ENCODE measurements around the gene PLA2G6. TPM values are rescaled to one million over a fixed set of nuclear protein-coding genes. Genes with fewer than 3 reads are reported as not detected.

PLA2G6 gene
- total and polyA plus RNA-seq, 2 of the 13 experiments (the other 11 are each of a cell fraction or from before 2014, with no cell fraction given), result 4.8 to 11.5 TPM

- 0 out of 2 replicates have a peak overlapping the region, but pooled peaks have one; percentile 8 for H3K9ac ChIP-seq (ENCODE audit: insufficient read depth, low read depth, low read length)
- 63% methylated on average over 13 of the region's 13 CpGs for WGBS (ENCODE audit: low lambda C conversion rate)
- H3K4me2 ChIP-seq (ENCODE audit: low read depth, low read length), result peak overlapping the region; percentile 24; the same call in 1 of the 2 replicates
- H3K4me3 ChIP-seq (replicated peaks in 1 of 3; ENCODE audit: insufficient read depth in 1 of 3, low read depth in 2 of 3, low read length in 3 of 3), result no peak overlapping the region
- no peaks in the 10 kb centered on the region for H3K27me3 ChIP-seq (ENCODE audit: control insufficient read depth in 1 of 2, insufficient read depth in 2 of 2, low read length in 2 of 2)
- H3K79me2 ChIP-seq (ENCODE audit: insufficient read depth, low read length), result peaks cover 2% of the 10 kb centered on the region
- BruUV-seq (replicated peaks), result no TSS peak
- intact Hi-C loops (cut with micrococcal nuclease; ENCODE audit: unreplicated experiment), result no loop called here
- DNase-seq (ENCODE audit: low spot score), result no peak
- no peaks in the 10 kb centered on the region for H4K20me1 ChIP-seq (ENCODE audit: insufficient read depth, low read length)
- ATAC-seq, result no peak
- in situ Hi-C loops (cut with HindIII; ENCODE audit: extremely low pct_ligation_motif_present, low pct_unique_long_range_greater_than_20kb), result no loop called here
- no peak overlapping the region for H3K27ac ChIP-seq (ENCODE audit: extremely low read length, insufficient read depth, low read length)
- ChIA-PET CTCF (ENCODE audit: low intra/inter-chr PET ratio, low total read pairs) (no interaction called here), POLR2A (interaction anchor here (0.5 to 3.6 kb wide), 5 partner anchors 11 to 107 kb away, joined by 3 to 46 read pairs (median 9); partner anchors contain the start of genes BAIAP2L2, MAFF, PLA2G6 and TMEM184B)
- H3K4me1 ChIP-seq (ENCODE audit: insufficient read depth, low read length), result peaks cover 39% of the 10 kb centered on the region
- no peak for FAIRE-seq
- no peaks in the 10 kb centered on the region; a peak in 1 of 5 replicates for H3K36me3 ChIP-seq (replicated peaks in 1 of 2; ENCODE audit: control insufficient read depth in 1 of 2, insufficient read depth in 2 of 2, low read length in 2 of 2)
- H3K9me3 ChIP-seq (ENCODE audit: low read length), result no peaks in the 10 kb centered on the region
- H2AFZ ChIP-seq (ENCODE audit: low read length), result no peak overlapping the region
- peak; percentile 42; the same call in 1 of the 2 replicates for TF ChIP-seq FOXA3 (CRISPR knock-in tag; IDR thresholded peaks at IDR 0.05)
- TF ChIP-seq ZNF83 (CRISPR knock-in tag; IDR thresholded peaks at IDR 0.05; ENCODE audit: borderline replicate concordance), result no peak
- TF ChIP-seq TOE1 (CRISPR knock-in tag; IDR thresholded peaks at IDR 0.05), result no peak
- no peak for TF ChIP-seq FOXP1 (IDR thresholded peaks at IDR 0.05)
- TF ChIP-seq FOXP1 (CRISPR knock-in tag; IDR thresholded peaks at IDR 0.05), result no peak
- no peak for TF ChIP-seq ZNF263 (CRISPR knock-in tag; IDR thresholded peaks at IDR 0.05)
- peak; percentile 23; the same call in 1 of the 2 replicates for TF ChIP-seq MYC (CRISPR knock-in tag; IDR thresholded peaks at IDR 0.05; ENCODE audit: borderline replicate concordance)
- TF ChIP-seq NR2C2 (CRISPR knock-in tag; IDR thresholded peaks at IDR 0.05; ENCODE audit: borderline replicate concordance), result peak; percentile 75; the same call in 1 of the 2 replicates
- no peak for TF ChIP-seq ZNF468 (CRISPR knock-in tag; IDR thresholded peaks at IDR 0.05)
- no peak for TF ChIP-seq ZBTB14 (CRISPR knock-in tag; IDR thresholded peaks at IDR 0.05)
- 0 out of 2 replicates have a peak, but pooled peaks have one; percentile 39 for TF ChIP-seq POGZ (CRISPR knock-in tag; IDR thresholded peaks at IDR 0.05)
- TF ChIP-seq ZNF337 (CRISPR knock-in tag; IDR thresholded peaks at IDR 0.05; ENCODE audit: borderline replicate concordance, low read depth), result no peak
- 0 out of 2 replicates have a peak, but pooled peaks have one; percentile 15 for TF ChIP-seq ZGPAT (CRISPR knock-in tag; IDR thresholded peaks at IDR 0.05)
- TF ChIP-seq USF2 (IDR thresholded peaks at IDR 0.05; ENCODE audit: low read depth, low read length), result peak; percentile 55
- TF ChIP-seq USF2 (CRISPR knock-in tag; IDR thresholded peaks at IDR 0.05; ENCODE audit: borderline replicate concordance), result peak; percentile 76; the same call in 1 of the 2 replicates
- peak; percentile 55; the same call in 1 of the 2 replicates for TF ChIP-seq NR2F6 (IDR thresholded peaks at IDR 0.05)
- TF ChIP-seq NR2F6 (CRISPR knock-in tag; IDR thresholded peaks at IDR 0.05), result no peak
- TF ChIP-seq ELF4 (CRISPR knock-in tag; IDR thresholded peaks at IDR 0.05; ENCODE audit: borderline replicate concordance), result no peak
- TF ChIP-seq E2F1 (CRISPR knock-in tag; IDR thresholded peaks at IDR 0.05), result no peak
These were observed 15.6 kb downstream of the PLA2G6 start for GRCh38 chr22:38165922-38166593.
